SK-N-MC (cell line): ENCODE results near the gene QKI.
"Not testable (repeated sequence)": the region's sequence is repeated elsewhere in the genome, so short reads cannot be mapped to it uniquely, and the experiment has no call there.

Source experiments
- EZH2 ChIP-seq: fragments of 200-600 bp; sonication (generic); IDR thresholded peaks from one replicate; pipeline ENCODE4 v1.6.1; 2017; ENCODE audit warnings: antibody characterized with exemption
- FOXP2 ChIP-seq: optimal IDR thresholded peaks from 2 replicates; pipeline ENCODE3; 2011; ENCODE audit warnings: mild to moderate bottlenecking, moderate library complexity; ENCODE audit not compliant: insufficient read depth; ENCODE audit errors: extremely low read length, control extremely low read depth
- POLR2AphosphoS5 ChIP-seq: IDR thresholded peaks from 2 replicates; pipeline ENCODE4 v1.6.1; 2012; ENCODE audit warnings: mild to moderate bottlenecking, low read depth, low read length, borderline replicate concordance

DNA sequence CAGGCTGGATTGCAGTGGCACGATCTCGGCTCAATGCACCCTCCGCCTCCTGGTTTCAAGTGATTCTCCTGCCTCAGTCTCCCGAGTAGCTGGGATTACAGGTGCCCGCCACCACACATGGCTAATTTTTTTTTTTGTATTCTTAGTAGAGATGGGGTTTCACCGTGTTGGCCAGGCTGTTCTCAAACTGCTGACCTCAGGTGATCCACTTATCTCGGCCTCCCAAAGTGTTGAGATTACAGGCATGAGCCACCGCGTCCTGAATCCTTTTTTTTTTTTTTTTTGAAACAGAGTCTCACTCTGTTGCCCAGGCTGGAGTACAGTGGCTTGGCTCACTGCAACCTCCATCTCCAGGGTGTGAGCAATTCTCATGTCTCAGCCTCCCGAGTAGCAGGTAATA is 24.9 kb downstream of the QKI start:
- not testable (repeated sequence) for TF ChIP-seq EZH2, POLR2AphosphoS5, FOXP2
